Activated T-cell treated with anti-CD3 and anti-CD28 coated beads, Interleukin-2, amount 50 U/mL, for 1 hour (primary cell): Measurements from ENCODE around the gene PSMB1.
"Not testable (repeated sequence)": the region's sequence is repeated elsewhere in the genome, so short reads cannot be mapped to it uniquely, and the experiment has no call there.

ENCODE experiments used
- DNase-seq: peaks from one replicate; pipeline ENCODE4 v3.0.0-alpha.2; 2020

The PSMB1 gene

DNA sequence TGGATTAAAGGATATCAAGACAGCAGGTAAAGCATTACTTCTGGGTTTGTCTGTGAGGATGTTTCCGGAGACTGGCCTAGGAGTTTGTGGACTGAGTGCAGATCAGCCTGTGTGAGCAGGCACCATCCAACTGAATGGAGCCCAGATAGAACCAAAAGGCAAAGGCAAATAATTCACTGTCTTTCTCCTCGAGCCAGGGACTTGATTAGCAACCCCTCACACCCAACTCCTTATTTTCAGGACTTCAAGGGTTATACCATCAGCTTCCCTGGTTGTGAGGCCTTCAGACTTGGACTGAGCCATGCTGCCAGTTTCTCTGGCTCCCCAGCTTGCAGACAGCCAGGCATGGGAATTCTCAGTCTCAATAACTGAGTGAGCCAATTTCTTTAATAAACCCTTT, 19.3 kb downstream of the PSMB1 start:
- no peak for DNase-seq

DNA sequence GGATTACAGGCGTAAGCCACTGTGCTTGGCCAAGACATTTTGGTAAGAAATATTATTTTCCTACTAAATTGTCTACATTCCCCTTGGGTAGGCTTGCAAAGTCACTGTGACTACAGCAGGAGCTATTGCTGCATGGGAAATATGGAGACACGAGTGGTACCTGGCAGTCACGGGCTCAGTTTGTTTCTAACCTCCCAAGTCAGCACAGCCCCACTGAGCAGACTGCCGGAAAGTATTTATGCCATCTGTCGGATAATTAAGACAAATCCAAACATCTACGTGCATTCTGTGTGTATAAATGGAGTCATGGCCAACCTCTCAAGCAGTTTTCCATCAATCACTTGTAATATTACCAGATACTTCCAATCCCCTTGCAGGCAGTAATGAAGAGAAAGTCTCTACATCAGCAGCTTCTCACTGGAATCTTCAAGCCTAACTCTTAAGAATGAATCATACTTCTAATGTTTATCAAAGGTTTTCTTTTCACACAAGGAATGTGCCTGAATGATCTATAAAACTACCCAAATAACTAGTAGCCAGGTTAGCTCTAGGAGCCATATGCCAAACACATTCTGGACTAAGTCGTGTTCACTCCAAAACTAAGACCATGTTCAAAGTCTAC, 20.1 kb downstream of the PSMB1 start:
- no peak for DNase-seq

DNA sequence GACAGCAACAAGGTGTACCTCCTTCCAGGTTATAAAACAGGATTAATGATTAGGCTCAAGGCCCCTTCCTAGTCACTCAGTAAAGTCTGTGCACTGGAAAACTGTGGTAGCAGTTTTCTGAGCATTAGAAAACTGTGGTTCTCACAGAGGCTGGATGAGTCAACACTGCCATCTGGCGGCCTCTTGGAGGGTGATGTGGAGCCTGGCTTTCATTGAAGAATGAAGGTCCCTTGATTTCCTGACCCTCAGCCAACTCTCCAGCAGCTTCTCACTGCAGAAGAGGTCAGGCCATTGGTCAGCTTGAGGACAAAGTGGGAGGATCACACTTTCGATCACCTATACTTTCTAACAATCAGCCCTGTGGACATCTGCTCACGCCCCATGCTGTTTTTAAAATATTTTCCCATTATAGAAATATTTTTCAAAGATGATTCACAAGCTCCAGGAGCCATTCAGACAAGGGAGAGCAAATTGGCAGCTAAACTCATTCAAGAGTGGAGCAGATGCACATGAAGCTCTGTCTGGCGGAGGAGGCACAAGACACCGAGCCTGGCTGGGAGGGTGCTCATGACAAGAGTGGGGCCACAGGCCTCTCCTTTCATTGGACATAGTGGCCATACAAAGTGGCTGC, 23.2 kb downstream of the PSMB1 start:
- DNase-seq, result peak; percentile 70

DNA sequence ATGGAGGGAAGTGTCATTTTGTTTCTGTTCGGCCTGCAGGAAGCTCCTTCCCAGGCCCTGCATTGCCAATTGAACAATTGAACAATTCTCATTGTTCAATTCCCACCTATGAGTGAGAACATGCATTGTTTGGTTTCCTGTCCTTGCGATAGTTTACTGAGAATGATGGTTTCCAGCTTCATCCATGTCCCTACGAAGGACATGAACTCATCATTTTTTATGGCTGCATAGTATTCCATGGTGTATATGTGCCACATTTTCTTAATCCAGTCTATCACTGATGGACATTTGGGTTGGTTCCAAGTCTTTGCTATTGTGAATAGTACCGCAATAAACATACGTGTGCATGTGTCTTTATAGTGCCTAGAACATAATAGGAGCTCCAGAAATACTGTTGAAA, 25.1 kb downstream of the PSMB1 start:
- DNase-seq, result not testable (repeated sequence)

DNA sequence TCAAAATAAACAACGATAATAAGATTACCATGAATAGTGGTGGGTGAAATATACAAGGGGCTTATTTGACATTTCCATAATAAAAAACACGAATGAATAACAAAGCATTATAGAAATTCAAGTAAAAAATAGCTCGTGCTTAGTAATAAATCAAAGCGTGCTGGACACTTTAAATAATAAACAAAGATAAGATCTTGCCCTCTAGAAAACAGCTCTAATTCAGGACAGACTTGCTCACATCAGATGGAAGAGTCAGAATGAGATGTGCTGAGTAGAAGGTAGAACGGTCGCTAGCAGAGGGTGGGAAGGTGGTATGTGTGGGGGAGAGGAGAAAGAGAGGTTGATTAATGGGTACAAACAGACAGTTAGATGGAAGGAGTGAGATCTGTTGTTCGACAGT, 27.3 kb downstream of the PSMB1 start:
- no peak for DNase-seq

DNA sequence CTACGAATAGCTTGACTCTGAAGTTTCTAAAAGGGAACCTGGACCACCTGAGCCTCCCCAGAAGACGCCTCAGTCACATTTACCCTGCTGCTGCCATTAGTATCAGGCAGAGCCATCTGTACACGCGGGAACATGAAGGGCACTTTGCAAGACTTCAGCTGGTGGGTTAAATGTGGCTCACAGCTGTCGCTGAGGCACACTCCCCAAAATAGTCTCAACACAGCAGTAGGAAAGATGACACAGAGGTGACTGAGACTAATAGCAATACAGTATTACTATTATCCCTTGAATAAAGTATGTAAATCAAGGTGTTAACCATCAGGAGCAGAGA, 29.0 kb downstream of the PSMB1 start:
- no peak for DNase-seq

DNA sequence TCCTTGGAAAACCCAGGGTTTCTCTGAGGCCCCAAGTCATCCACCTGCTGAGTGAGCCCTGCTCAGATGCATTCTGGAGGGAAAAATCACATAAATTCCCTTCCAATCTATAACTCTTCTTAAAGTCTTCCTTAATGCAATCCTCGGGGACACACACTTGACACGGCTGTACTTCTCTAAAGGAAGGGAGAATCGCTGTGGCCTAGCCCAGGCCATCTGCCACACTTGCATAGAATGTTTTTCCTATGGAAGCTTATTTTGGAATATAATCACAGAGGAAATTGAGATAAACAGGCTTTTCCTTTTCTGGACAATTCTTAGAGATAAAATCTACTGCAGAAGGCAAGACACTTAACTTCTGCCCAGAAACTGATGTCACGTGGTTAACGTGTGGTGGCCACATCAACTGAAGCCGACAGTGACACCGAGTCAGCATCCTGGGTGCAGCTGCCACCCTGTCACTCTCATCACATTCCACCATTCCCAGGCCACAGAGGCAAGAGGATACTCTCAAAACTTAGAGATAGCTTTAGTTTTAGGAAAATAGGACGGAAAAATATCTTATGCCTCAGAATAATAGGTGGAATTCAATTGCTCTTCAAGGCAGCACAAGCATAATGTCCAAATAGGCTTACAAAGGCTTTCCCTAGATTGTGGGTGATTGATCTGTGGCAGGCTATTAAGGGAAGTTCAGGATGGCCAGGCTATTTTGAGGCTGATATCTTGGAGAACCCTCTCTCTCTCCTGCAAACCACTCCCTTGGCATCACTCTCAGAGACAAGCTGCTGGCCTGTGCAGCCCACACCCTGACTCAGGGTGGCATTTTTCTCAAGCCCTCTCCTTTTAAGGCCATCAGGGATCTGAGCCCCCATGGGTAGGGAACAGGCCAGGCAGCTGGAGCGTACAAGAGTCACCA, 29.6 kb downstream of the PSMB1 start:
- DNase-seq, result no peak

DNA sequence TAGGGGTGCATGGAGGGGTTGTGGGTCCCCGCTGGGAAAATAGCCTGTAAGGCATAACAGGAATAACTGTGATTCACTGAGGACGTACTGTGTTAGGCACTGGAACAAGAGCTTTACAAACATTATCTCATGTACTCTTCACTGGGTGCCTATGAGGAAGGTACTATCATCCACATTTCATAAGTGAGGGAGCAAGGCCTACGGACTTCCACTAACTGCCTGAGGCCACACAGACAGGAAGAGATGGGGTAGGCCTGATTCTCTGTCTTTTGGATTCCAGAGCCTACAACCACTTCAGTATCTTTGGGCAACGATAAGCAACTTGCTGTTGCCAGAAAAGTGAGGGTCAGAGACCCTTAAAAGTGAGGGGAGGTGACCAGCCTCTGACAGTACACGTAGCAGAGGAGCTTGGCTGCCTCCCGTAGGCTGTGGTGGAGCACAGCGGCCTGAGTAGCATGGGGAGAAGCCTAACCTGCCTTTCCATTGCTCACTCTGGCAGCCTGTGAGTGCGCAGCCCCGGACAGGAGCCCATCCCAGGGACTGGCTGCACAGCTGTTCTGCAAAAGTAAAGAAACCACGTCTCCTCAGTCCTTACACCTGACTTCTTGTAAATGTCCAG, 30.4 kb downstream of the PSMB1 start:
- DNase-seq, result no peak

DNA sequence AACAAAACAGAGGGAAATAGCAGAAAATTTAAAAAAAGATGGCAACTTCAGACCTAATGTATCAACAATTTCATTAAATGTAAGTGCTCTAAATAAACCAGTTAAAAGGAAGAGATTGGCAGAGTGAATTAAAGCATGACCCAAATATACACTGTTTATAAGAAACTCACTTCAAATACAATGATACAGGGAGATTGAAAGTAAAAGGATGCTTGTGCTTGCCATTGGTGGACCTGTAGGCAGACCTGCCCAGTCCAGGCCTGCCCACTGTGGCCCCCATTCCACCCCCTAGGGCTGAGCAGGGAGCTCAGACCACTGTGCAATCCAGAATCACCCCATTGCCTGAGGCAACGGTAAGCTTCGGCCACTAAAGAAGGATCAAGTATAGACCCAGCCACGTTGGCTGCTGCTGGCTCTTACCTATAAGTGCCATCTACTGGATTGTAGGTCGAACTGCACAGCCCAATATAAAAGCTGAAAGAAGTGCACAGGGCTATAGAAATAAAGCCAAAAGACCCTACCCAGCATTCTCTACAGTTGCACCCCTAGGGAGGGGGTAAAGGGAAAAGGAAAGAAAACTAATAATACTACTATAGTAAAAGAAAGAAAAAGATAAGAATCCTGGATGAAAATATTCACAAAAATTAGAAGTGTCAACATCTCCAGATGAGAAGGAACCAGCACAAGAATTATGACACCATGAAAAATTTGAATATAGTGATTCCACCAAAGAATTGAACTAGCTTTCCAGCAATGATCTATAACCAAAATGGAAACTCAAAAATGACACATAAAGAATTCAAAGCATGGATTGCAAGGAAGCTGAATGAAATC, 36.1 kb downstream of the PSMB1 start:
- DNase-seq, result peak; percentile 36

DNA sequence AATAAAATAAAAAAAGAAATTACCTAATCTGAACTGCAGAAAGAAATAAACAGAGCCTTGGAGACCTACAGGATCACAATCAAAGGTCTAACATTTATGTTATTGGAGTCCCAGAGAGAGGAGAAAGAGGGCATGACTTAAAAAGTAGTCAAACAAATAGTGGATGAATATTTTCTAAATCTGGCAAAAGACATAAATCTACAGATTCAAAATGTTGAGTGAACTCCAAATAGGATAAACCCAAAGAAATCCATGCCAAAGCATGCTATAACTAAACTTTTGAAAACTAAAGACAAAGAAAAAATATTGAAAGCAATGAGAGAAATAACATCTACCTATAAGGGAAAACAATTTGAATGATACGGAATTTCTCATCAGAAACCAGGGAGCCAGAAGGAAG, 38.2 kb downstream of the PSMB1 start:
- no peak for DNase-seq

DNA sequence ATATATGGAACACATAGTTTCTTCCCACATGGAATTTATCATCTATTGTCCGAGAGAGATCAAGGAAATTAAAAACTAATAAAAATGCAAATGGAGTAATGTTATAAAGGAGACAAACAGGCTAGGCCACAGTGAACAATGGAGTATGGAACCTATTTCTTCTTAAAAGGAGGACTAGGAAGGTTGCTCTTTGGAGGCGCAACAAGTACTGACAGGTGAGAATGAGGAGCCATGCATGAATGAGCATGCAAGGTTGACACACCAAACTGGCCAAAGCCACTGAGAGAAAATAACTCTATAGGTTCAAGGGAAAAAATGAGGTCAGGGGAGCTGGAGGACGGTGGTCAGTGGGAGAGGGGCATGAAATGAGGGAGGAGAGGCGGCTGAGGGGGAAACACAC, 40.9 kb downstream of the PSMB1 start:
- DNase-seq, result no peak

DNA sequence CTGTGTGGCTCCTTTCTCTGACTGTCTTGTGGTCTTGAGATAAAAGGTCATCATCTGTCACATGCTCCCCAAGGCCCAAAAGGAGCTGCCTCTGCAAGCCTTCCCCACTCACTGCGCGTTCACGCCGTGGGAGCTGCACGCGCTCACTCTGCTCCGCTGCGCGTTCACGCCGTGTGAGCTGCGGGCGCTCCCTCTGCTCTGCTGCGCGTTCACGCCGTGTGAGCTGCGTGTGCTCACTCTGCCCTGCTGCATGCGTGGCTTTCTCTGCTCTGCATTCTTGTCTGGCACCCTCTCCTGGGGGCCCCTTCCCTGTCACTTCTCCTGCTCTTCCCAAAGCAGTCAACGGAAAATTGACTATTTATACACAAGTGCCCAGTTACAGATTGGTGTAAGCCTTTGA, 42.5 kb downstream of the PSMB1 start:
- no peak for DNase-seq

DNA sequence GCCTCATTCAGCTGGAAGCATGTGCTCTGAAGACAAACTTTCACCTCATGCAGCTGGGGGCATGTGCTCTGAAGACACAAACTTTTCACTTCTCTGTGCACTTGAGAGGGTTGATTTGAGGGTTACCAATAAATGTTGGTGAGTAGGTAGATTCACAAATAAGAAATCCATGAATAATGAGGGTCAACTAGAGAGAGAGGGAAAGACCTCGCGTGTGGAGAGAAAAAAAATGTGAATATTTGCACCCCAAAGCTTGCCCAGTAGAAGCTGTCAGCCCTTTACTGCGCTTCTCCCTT, 43.4 kb downstream of the PSMB1 start:
- DNase-seq, result no peak

DNA sequence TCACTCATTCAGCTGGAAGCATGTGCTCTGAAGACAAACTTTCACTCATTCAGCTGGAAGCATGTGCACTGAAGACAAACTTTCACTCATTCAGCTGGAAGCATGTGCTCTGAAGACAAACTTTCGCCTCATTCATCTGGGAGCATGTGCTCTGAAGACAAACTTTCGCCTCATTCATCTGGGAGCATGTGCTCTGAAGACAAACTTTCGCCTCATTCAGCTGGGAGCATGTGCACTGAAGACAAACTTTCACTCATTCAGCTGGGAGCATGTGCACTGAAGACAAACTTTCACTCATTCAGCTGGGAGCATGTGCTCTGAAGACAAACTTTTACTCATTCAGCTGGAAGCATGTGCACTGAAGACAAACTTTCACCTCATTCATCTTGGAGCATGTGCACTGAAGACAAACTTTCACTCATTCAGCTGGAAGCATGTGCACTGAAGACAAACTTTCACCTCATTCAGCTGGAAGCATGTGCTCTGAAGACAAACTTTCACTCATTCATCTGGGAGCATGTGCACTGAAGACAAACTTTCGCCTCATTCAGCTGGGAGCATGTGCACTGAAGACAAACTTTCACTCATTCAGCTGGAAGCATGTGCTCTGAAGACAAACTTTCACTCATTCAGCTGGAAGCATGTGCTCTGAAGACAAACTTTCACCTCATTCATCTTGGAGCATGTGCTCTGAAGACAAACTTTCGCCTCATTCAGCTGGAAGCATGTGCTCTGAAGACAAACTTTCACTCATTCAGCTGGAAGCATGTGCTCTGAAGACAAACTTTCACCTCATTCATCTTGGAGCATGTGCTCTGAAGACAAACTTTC, 44.0 kb downstream of the PSMB1 start:
- DNase-seq, result not testable (repeated sequence)

DNA sequence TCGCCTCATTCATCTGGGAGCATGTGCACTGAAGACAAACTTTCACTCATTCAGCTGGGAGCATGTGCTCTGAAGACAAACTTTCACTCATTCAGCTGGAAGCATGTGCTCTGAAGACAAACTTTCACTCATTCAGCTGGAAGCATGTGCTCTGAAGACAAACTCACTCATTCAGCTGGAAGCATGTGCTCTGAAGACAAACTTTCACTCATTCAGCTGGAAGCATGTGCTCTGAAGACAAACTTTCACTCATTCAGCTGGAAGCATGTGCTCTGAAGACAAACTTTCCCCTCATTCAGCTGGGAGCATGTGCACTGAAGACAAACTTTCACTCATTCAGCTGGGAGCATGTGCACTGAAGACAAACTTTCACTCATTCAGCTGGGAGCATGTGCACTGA, 44.8 kb downstream of the PSMB1 start:
- not testable (repeated sequence) for DNase-seq

DNA sequence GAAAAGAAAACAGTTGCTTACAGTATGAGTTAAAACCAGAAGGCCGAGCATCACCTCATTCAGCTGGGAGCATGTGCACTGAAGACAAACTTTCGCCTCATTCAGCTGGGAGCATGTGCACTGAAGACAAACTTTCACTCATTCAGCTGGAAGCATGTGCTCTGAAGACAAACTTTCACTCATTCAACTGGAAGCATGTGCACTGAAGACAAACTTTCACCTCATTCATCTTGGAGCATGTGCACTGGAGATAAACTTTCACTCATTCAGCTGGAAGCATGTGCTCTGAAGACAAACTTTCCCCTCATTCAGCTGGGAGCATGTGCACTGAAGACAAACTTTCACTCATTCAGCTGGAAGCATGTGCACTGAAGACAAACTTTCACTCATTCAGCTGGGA, 45.4 kb downstream of the PSMB1 start:
- DNase-seq, result not testable (repeated sequence)

DNA sequence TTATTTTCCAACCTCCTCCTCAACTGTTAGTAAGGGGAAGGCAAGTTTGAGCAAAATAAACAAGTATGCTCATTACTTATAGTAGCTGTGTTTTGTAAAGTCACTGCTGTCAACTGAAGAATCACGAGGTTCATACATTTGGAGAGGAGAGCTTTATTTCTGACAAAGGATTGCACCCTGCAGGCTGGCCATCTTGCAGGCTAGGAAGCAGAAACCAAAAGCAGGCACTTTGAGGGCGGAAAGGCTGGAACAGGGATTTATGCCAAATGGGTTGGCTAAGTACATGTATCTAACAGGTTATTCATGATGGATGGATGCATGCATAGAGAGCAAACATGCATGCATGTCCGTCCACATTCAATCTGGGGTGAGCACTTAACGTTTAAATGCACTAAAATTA, 46.7 kb downstream of the PSMB1 start:
- no peak for DNase-seq

DNA sequence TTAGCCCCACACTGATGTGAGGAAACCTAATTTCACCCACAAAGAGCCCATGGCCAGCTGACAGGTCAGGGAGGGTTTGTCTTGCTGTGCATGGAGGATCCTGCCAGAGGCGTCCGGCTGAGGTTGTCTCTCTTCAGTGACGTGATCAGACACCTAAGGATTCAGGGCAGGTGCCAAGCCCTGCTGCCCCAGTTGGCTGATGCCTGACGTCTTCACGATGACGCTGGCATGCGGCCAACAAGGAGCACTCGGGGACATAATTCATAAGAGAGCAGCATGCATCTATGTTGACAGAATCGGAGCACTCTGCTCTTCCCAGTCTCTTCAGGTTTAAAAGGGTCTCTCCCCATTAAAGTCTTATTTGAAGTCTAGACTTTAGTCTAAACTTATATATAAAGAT, 47.8 kb downstream of the PSMB1 start:
- DNase-seq, result no peak

DNA sequence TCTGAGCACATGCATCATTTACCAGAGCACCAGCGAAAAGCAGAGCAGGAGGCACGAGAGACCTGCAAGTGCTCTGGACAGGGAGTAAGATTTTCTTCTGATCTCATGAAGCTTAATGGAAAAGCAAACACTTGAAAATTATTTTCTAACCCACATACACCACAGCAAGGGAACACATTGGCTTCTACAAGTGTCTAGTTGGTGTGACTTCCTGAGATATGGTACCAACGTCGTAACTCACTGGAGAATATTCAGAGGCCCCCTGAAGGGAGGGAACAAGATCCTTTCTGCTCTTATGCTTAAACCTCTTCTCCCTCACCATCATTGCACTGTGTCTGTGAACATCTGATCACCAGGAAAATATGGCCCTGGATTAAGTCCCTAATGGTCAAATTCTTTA, 48.6 kb downstream of the PSMB1 start:
- DNase-seq, result no peak

DNA sequence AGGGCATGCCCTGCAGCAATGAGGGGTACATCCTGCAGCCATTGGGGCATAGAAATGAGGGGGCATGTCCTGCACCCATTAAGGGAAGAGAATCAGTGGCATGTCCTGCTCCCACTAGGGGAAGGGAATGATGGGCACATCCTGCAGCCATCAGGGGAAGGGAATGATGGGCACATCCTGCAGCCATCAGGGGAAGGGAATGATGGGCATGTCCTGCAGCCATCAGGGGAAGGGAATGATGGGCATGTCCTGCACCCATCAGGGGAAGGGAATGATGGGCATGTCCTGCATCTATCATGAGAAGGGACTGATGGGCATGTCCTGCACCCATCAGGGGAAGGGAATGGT, 49.7 kb downstream of the PSMB1 start:
- DNase-seq, result no peak

DNA sequence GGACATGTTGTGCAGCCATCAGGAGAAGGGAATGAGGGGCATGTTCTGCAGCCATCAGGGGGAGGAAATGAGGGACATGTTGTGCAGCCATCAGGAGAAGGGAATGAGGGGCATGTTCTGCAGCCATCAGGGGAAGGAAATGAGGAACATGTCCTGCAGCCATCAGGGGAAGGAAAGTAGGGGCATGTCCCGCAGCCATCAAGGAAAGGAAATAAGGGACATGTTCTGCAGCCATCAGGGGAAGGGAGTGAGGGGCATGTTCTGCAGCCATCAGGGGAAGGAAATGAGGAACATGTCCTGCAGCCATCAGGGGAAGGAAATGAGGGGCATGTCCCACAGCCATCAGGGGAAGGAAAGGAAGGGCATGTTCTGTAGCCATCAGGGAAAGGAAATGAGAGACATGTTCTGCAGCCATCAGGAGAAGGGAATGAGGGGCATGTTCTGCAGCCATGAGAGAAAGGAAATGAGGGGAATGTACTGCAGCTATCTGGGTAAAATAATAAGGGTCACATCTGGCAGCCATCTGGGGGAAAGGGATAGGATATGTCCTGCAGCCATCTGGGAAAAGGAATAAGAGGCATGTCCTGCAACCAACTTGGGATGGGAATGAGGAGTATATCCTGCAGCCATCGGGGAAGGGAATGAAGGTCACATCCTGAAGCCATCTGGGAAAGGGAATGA, 50.2 kb downstream of the PSMB1 start:
- DNase-seq, result not testable (repeated sequence)

DNA sequence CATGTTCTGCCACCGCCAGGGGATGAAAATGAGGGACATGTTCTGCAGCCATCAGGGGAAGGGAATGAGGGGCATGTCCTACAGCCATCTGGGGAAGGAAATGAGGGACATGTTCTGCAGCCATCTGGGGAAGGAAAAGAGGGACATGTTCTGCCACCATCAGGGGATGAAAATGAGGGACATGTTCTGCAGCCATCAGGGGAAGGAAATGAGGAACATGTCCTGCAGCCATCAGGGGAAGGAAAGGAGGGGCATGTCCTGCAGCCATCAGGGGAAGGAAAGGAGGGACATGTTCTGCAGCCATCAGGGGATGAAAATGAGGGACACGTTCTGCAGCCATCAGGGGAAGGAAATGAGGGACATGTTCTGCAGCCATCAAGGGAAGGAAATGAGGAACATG, 50.8 kb downstream of the PSMB1 start:
- not testable (repeated sequence) for DNase-seq
